22Rv1 (cell line): ENCODE data around the gene CENPO.

Source experiments
- H3K27ac ChIP-seq: fragments of 450-650 bp; 2 replicates; pipeline ENCODE4 v1.5.1; 2017
- CTCF ChIP-seq: fragments of 450-650 bp; IDR thresholded peaks from 2 replicates; pipeline ENCODE4 v1.5.1; 2017; ENCODE audit warnings: mild to moderate bottlenecking
- ZFX ChIP-seq: fragments of 450-650 bp; IDR thresholded peaks from 2 replicates; pipeline ENCODE4 v1.6.1; 2017; ENCODE audit warnings: antibody characterized with exemption, borderline replicate concordance

The CENPO gene

GRCh38 chr2:24768601-24769000 is 24.6 kb upstream of the CENPO start:
- H3K27ac ChIP-seq: no peak overlapping the region
- TF ChIP-seq ZFX (no peak), CTCF (no peak)

GRCh38 chr2:24771061-24771460 is 22.2 kb upstream of the CENPO start:
- no peak overlapping the region for H3K27ac ChIP-seq
- TF ChIP-seq ZFX: no peak

- no peak overlapping the region for H3K27ac ChIP-seq
- TF ChIP-seq CTCF (no peak), ZFX (no peak)
Observed at GRCh38 chr2:24771764-24772586, 21.2 kb upstream of the CENPO start.

- H3K27ac ChIP-seq: no peak overlapping the region
- TF ChIP-seq ZFX (no peak), CTCF (no peak)
Observed at GRCh38 chr2:24774373-24774772, 18.9 kb upstream of the CENPO start.

- TF ChIP-seq CTCF: no peak
- no peak for TF ChIP-seq ZFX
- no peak overlapping the region for H3K27ac ChIP-seq
Observed at GRCh38 chr2:24779116-24779515, 14.1 kb upstream of the CENPO start.

- no peak overlapping the region for H3K27ac ChIP-seq
Observed at GRCh38 chr2:24783641-24784040, 9.6 kb upstream of the CENPO start.

GRCh38 chr2:24785671-24786321 is 7.4 kb upstream of the CENPO start:
- TF ChIP-seq CTCF (no peak), ZFX (no peak)
- H3K27ac ChIP-seq: no peak overlapping the region

More at GRCh38 chr2:24783641-24784040, 9.6 kb upstream of the CENPO start:
- TF ChIP-seq CTCF: no peak
- no peak for TF ChIP-seq ZFX
